Neuronal stem cell (in vitro differentiated cells): ENCODE measurements around the gene PPP5C.

Experiments used
- DNase-seq: peaks from one replicate; pipeline ENCODE4 v3.0.0-alpha.2; 2013; ENCODE audit warnings: low spot score
- H2AFZ ChIP-seq: one replicate; pipeline ENCODE4 v1.6.1; 2013; ENCODE audit warnings: mild to moderate bottlenecking, low read length, inconsistent platforms
- H2AK5ac ChIP-seq: 2 replicates; pipeline ENCODE4 v1.6.1; 2013; ENCODE audit warnings: low read depth, mild to moderate bottlenecking, inconsistent platforms, low read length, moderate library complexity, mixed read lengths
- H2BK120ac ChIP-seq: 2 replicates; pipeline ENCODE4 v1.6.1; 2013; ENCODE audit warnings: low read depth, mild to moderate bottlenecking, inconsistent platforms, low read length, moderate library complexity, mixed read lengths
- H2BK12ac ChIP-seq: one replicate; pipeline ENCODE4 v1.6.1; 2013; ENCODE audit warnings: low read length, inconsistent platforms
- H2BK15ac ChIP-seq: 2 replicates; pipeline ENCODE4 v1.6.1; 2013; ENCODE audit warnings: mild to moderate bottlenecking, low read length, inconsistent platforms, mixed read lengths
- H2BK5ac ChIP-seq: one replicate; pipeline ENCODE4 v1.6.1; 2013; ENCODE audit warnings: inconsistent platforms, mild to moderate bottlenecking, low read length, moderate library complexity
- H3K14ac ChIP-seq: one replicate; pipeline ENCODE4 v1.6.1; 2013; ENCODE audit warnings: low read length, inconsistent platforms
- H3K18ac ChIP-seq: 2 replicates; pipeline ENCODE4 v1.6.1; 2013; ENCODE audit warnings: low read length, inconsistent platforms
- H3K23ac ChIP-seq: 2 replicates; pipeline ENCODE4 v1.6.1; 2013; ENCODE audit warnings: low read depth, mild to moderate bottlenecking, mixed read lengths, low read length, inconsistent platforms; ENCODE audit not compliant: poor library complexity
- H3K27ac ChIP-seq: replicated peaks from 3 replicates; pipeline ENCODE4 v1.5.1; 2013; ENCODE audit warnings: low read length, inconsistent platforms
- H3K27me3 ChIP-seq, 3 experiments: 2 replicates each; pipeline ENCODE4 v1.6.1; 2013; ENCODE audit warnings: low read length in 3 of 3, mild to moderate bottlenecking in 2 of 3, inconsistent platforms in 1 of 3, low read depth in 1 of 3, mixed read lengths in 1 of 3, moderate library complexity in 1 of 3; ENCODE audit not compliant: control insufficient read depth in 3 of 3, insufficient read depth in 3 of 3
- H3K36me3 ChIP-seq, 2 donors: replicated peaks in 1 of 2; 2 replicates each; pipeline ENCODE4 v1.6.1; 2013; ENCODE audit warnings: low read length in 2 of 2; ENCODE audit not compliant: control insufficient read depth in 2 of 2, insufficient read depth in 2 of 2
- H3K4ac ChIP-seq: 2 replicates; pipeline ENCODE4 v1.6.1; 2013; ENCODE audit warnings: inconsistent platforms, mild to moderate bottlenecking, low read length, moderate library complexity
- H3K4me1 ChIP-seq, 2 donors: 1 replicate in 1 of 2; 2 replicates in 1 of 2; pipeline ENCODE4 v1.6.1; 2013; ENCODE audit warnings: low read length in 2 of 2, low read depth in 1 of 2; ENCODE audit not compliant: control insufficient read depth in 2 of 2, insufficient read depth in 1 of 2
- H3K4me2 ChIP-seq: one replicate; pipeline ENCODE4 v1.6.1; 2013; ENCODE audit warnings: mild to moderate bottlenecking, low read length, inconsistent platforms; ENCODE audit not compliant: insufficient read depth, poor library complexity, severe bottlenecking
- H3K4me3 ChIP-seq, 2 donors: 2 replicates each; pipeline ENCODE4 v1.5.1; 2013; ENCODE audit warnings: low read length in 2 of 2, mild to moderate bottlenecking in 2 of 2, inconsistent platforms in 1 of 2, moderate library complexity in 1 of 2
- H3K79me1 ChIP-seq: one replicate; pipeline ENCODE4 v1.6.1; 2013; ENCODE audit warnings: low read depth, mild to moderate bottlenecking, inconsistent platforms, low read length, moderate library complexity
- H3K9ac ChIP-seq: one replicate; pipeline ENCODE4 v1.6.1; 2013; ENCODE audit warnings: mild to moderate bottlenecking, low read depth, low read length, inconsistent platforms; ENCODE audit not compliant: poor library complexity
- H3K9me3 ChIP-seq, 2 donors: replicated peaks in 1 of 2; 2 replicates each; pipeline versions ENCODE3 to v1.6.1; 2013; ENCODE audit warnings: low read length in 2 of 2, mild to moderate bottlenecking in 2 of 2, inconsistent platforms in 1 of 2, low read depth in 1 of 2, mixed read lengths in 1 of 2, moderate library complexity in 1 of 2; ENCODE audit not compliant: control insufficient read depth in 2 of 2, insufficient read depth in 1 of 2
- H4K8ac ChIP-seq: one replicate; pipeline ENCODE4 v1.6.1; 2013; ENCODE audit warnings: low read depth, mild to moderate bottlenecking, inconsistent platforms, low read length, moderate library complexity
- H4K91ac ChIP-seq: one replicate; pipeline ENCODE4 v1.6.1; 2013; ENCODE audit warnings: low read length, low read depth, mild to moderate bottlenecking, inconsistent platforms; ENCODE audit not compliant: poor library complexity
- WGBS, 2 donors: extraction: QIAGEN DNeasy Blood & Tissue Kit; methylation state at CpG; one replicate each; pipeline ENCODE4 v1.1.7; 2013; ENCODE audit warnings: missing lambda C conversion rate in 2 of 2, mixed read lengths in 1 of 2; ENCODE audit not compliant: insufficient read length in 2 of 2, insufficient replicate concordance in 1 of 2; ENCODE audit errors: extremely low coverage in 2 of 2; 5-methylcytosine and 5-hydroxymethylcytosine counted together

The PPP5C gene

GRCh38 chr19:46410205-46411087, 63.6 kb downstream of the PPP5C start:
- WGBS, 2 donors, result no CpG with 5 or more reads among the region's 13 CpGs
- no peak overlapping the region for H4K8ac ChIP-seq
- H4K91ac ChIP-seq, result no peak overlapping the region
- H3K36me3 ChIP-seq, result peaks cover 7 to 23% of the 10 kb centered on the region in 2 donors
- no peak overlapping the region for H2BK15ac ChIP-seq
- peaks cover 3% of the 10 kb centered on the region in 2 donors for H3K9me3 ChIP-seq
- no peak overlapping the region for H2AFZ ChIP-seq
- peaks cover 0 to 48% (median 5%) of the 10 kb centered on the region in 3 experiments for H3K27me3 ChIP-seq
- no peak overlapping the region for H3K9ac ChIP-seq
- H3K79me1 ChIP-seq, result peaks cover 7% of the 10 kb centered on the region
- H3K4me2 ChIP-seq, result no peak overlapping the region
- no peak overlapping the region for H3K23ac ChIP-seq
- H2AK5ac ChIP-seq, result no peak overlapping the region
- H3K4me3 ChIP-seq, result no peak overlapping the region
- H3K4ac ChIP-seq, result no peak overlapping the region
- DNase-seq, result no peak
- H2BK12ac ChIP-seq, result no peak overlapping the region
- no peak overlapping the region for H2BK5ac ChIP-seq
- no peak overlapping the region for H3K27ac ChIP-seq
- H2BK120ac ChIP-seq, result no peak overlapping the region
- no peak overlapping the region for H3K14ac ChIP-seq
- H3K4me1 ChIP-seq, result peaks cover 27 to 28% of the 10 kb centered on the region in 2 donors
- no peak overlapping the region for H3K18ac ChIP-seq

- Histone ChIP-seq H3K36me3 (peaks cover 7 to 23% of the 10 kb centered on the region in 2 donors), H3K4me1 (peaks cover 28 to 31% of the 10 kb centered on the region in 2 donors), H4K91ac (no peak overlapping the region), H2AK5ac (peak overlapping the region; percentile 92), H4K8ac (no peak overlapping the region), H3K4me3 (peak overlapping the region; percentile 83 to 87), H2BK15ac (no peak overlapping the region), H3K27ac (no peak overlapping the region), H3K79me1 (peaks cover 7% of the 10 kb centered on the region), H2AFZ (no peak overlapping the region), H2BK5ac (peak overlapping the region; percentile 84), H3K9ac (no peak overlapping the region), H2BK120ac (no peak overlapping the region), H3K4ac (peak overlapping the region; percentile 14), H3K23ac (peak overlapping the region; percentile 68), H3K14ac (peak overlapping the region; percentile 87), H3K27me3 (peaks cover 0 to 42% (median 5%) of the 10 kb centered on the region in 3 experiments), H3K4me2 (peak overlapping the region; percentile 92), H3K18ac (peak overlapping the region; percentile 52), H2BK12ac (peak overlapping the region; percentile 73), H3K9me3 (peaks cover 2 to 3% of the 10 kb centered on the region in 2 donors)
- no CpG with 5 or more reads among the region's 13 CpGs for WGBS, 2 donors
- DNase-seq, result no peak
Measured at GRCh38 chr19:46411088-46411924, 64.4 kb downstream of the PPP5C start.

GRCh38 chr19:46411925-46412649, 65.2 kb downstream of the PPP5C start:
- peak overlapping the region; percentile 84 for H2BK5ac ChIP-seq
- H2BK120ac ChIP-seq, result no peak overlapping the region
- WGBS, 2 donors, result no CpG with 5 or more reads among the region's 54 CpGs
- peak overlapping the region; percentile 68 for H3K23ac ChIP-seq
- H3K27me3 ChIP-seq, result peaks cover 0 to 37% (median 5%) of the 10 kb centered on the region in 3 experiments
- H3K79me1 ChIP-seq, result peaks cover 7% of the 10 kb centered on the region
- H3K4me1 ChIP-seq, result peaks cover 26 to 29% of the 10 kb centered on the region in 2 donors
- H3K9ac ChIP-seq, result peak overlapping the region; percentile 89
- H4K91ac ChIP-seq, result no peak overlapping the region
- H3K4me2 ChIP-seq, result peak overlapping the region; percentile 92
- DNase-seq, result no peak
- H2AFZ ChIP-seq, result no peak overlapping the region
- peak overlapping the region; percentile 87 for H3K14ac ChIP-seq
- H4K8ac ChIP-seq, result no peak overlapping the region
- peak overlapping the region; percentile 83 to 87 for H3K4me3 ChIP-seq
- peaks cover 2 to 3% of the 10 kb centered on the region in 2 donors for H3K9me3 ChIP-seq
- no peak overlapping the region for H3K4ac ChIP-seq
- peaks cover 7 to 23% of the 10 kb centered on the region in 2 donors for H3K36me3 ChIP-seq
- H2AK5ac ChIP-seq, result peak overlapping the region; percentile 92
- H3K27ac ChIP-seq, result no peak overlapping the region
- peak overlapping the region; percentile 25 for H2BK15ac ChIP-seq
- peak overlapping the region; percentile 90 for H3K18ac ChIP-seq
- peak overlapping the region; percentile 4 for H2BK12ac ChIP-seq
